H9 (cell line): ENCODE data around the gene KCNIP4. TPM values are rescaled to one million over a fixed set of nuclear protein-coding genes. Genes with fewer than 3 reads are reported as not detected.

Experiments
- DNase-seq: peaks from one replicate; pipeline ENCODE4 v3.0.0-alpha.2; 2017
- H2AFZ ChIP-seq: one replicate; pipeline ENCODE4 v1.6.1; 2013; ENCODE audit warnings: mild to moderate bottlenecking, low read length, control low read depth, moderate library complexity
- H2AK5ac ChIP-seq: 2 replicates; pipeline ENCODE4 v1.6.1; 2013; ENCODE audit warnings: low read length, control low read depth, mixed read lengths; ENCODE audit not compliant: insufficient read length
- H2BK120ac ChIP-seq: one replicate; pipeline ENCODE4 v1.6.1; 2013; ENCODE audit warnings: low read depth, mild to moderate bottlenecking, low read length, control low read depth, inconsistent platforms; ENCODE audit not compliant: poor library complexity, severe bottlenecking
- H2BK12ac ChIP-seq: 2 replicates; pipeline ENCODE4 v1.6.1; 2013; ENCODE audit warnings: low read length, control low read depth, mixed read lengths, low read depth; ENCODE audit not compliant: insufficient read length
- H2BK15ac ChIP-seq: 2 replicates; pipeline ENCODE4 v1.6.1; 2013; ENCODE audit warnings: low read depth, low read length, control low read depth
- H2BK20ac ChIP-seq: one replicate; pipeline ENCODE4 v1.6.1; 2013; ENCODE audit warnings: low read depth, mild to moderate bottlenecking, low read length, control low read depth, inconsistent platforms; ENCODE audit not compliant: poor library complexity, severe bottlenecking
- H2BK5ac ChIP-seq: 2 replicates; pipeline ENCODE4 v1.6.1; 2013; ENCODE audit warnings: low read length, control low read depth, mixed read lengths; ENCODE audit not compliant: insufficient read length
- H3K14ac ChIP-seq: 2 replicates; pipeline ENCODE4 v1.6.1; 2013; ENCODE audit warnings: low read length, control low read depth; ENCODE audit not compliant: insufficient read depth
- H3K18ac ChIP-seq: 2 replicates; pipeline ENCODE4 v1.6.1; 2013; ENCODE audit warnings: low read depth, mild to moderate bottlenecking, mixed read lengths, low read length, control low read depth; ENCODE audit not compliant: insufficient read length
- H3K23ac ChIP-seq: 2 replicates; pipeline ENCODE4 v1.6.1; 2013; ENCODE audit warnings: low read length, control low read depth, mixed read lengths, low read depth; ENCODE audit not compliant: insufficient read length
- H3K23me2 ChIP-seq: 2 replicates; pipeline ENCODE4 v1.6.1; 2013; ENCODE audit warnings: low read depth, mild to moderate bottlenecking, mixed read lengths, low read length, control low read depth; ENCODE audit not compliant: insufficient read length, poor library complexity, severe bottlenecking
- H3K27ac ChIP-seq: 2 replicates; pipeline ENCODE4 v1.5.1; 2013; ENCODE audit warnings: low read length, control low read depth, mixed read lengths, low read depth; ENCODE audit not compliant: insufficient read length
- H3K27me3 ChIP-seq: 2 replicates; pipeline ENCODE4 v1.6.1; 2013; ENCODE audit warnings: low read length, control low read depth, inconsistent platforms; ENCODE audit not compliant: insufficient read depth
- H3K4ac ChIP-seq: 2 replicates; pipeline ENCODE4 v1.6.1; 2013; ENCODE audit warnings: low read depth, mild to moderate bottlenecking, control low read depth, inconsistent platforms, low read length, moderate library complexity
- H3K4me1 ChIP-seq: 2 replicates; pipeline ENCODE4 v1.6.1; 2013; ENCODE audit warnings: low read length, control low read depth, inconsistent platforms; ENCODE audit not compliant: insufficient read depth
- H3K4me2 ChIP-seq: 2 replicates; pipeline ENCODE4 v1.6.1; 2013; ENCODE audit warnings: low read length, control low read depth, mixed read lengths; ENCODE audit not compliant: insufficient read length, insufficient read depth
- H3K56ac ChIP-seq: 2 replicates; pipeline ENCODE4 v1.6.1; 2013; ENCODE audit warnings: low read depth, mild to moderate bottlenecking, mixed read lengths, low read length, control low read depth; ENCODE audit not compliant: insufficient read length
- H3K79me1 ChIP-seq: 2 replicates; pipeline ENCODE4 v1.6.1; 2013; ENCODE audit warnings: low read depth, mild to moderate bottlenecking, moderate library complexity, low read length, control low read depth, inconsistent platforms; ENCODE audit not compliant: insufficient read depth, poor library complexity, severe bottlenecking
- H3K79me2 ChIP-seq: 2 replicates; pipeline ENCODE4 v1.6.1; 2013; ENCODE audit warnings: low read length, control low read depth, inconsistent platforms; ENCODE audit not compliant: insufficient read depth
- H3K9ac ChIP-seq: 2 replicates; pipeline ENCODE4 v1.6.1; 2013; ENCODE audit warnings: low read length, control low read depth, mixed read lengths; ENCODE audit not compliant: insufficient read length; ENCODE audit errors: extremely low read depth
- H3K9me3 ChIP-seq: one replicate; pipeline ENCODE4 v1.6.1; 2013; ENCODE audit warnings: low read depth, low read length, inconsistent platforms; ENCODE audit not compliant: control insufficient read depth
- H3T11ph ChIP-seq: one replicate; pipeline ENCODE4 v1.6.1; 2013; ENCODE audit warnings: mild to moderate bottlenecking, low read length, control low read depth, inconsistent platforms
- H4K20me1 ChIP-seq: one replicate; pipeline ENCODE4 v1.6.1; 2013; ENCODE audit not compliant: control insufficient read depth, insufficient read length, insufficient read depth
- H4K5ac ChIP-seq: 2 replicates; pipeline ENCODE4 v1.6.1; 2013; ENCODE audit warnings: low read depth, mild to moderate bottlenecking, mixed read lengths, low read length, control low read depth; ENCODE audit not compliant: insufficient read length
- H4K8ac ChIP-seq: replicated peaks from 2 replicates; pipeline ENCODE4 v1.6.1; 2013; ENCODE audit warnings: low read length, control low read depth, mixed read lengths, low read depth; ENCODE audit not compliant: insufficient read length
- H4K91ac ChIP-seq: 2 replicates; pipeline ENCODE4 v1.6.1; 2013; ENCODE audit warnings: low read depth, mild to moderate bottlenecking, moderate library complexity, mixed read lengths, low read length, control low read depth; ENCODE audit not compliant: insufficient read length
- H3K27ac Mint-ChIP-seq, 3 experiments: 2 replicates in 2 of 3; 3 replicates in 1 of 3; pipeline ENCODE4 v1.8.0; 2020 to 2021; ENCODE audit warnings: mixed read lengths in 3 of 3, mild to moderate bottlenecking in 1 of 3, moderate library complexity in 1 of 3
- H3K27me3 Mint-ChIP-seq: 2 replicates; pipeline ENCODE4 v1.8.0; 2021; ENCODE audit warnings: low read depth, mild to moderate bottlenecking, moderate library complexity, mixed read lengths
- H3K36me3 Mint-ChIP-seq, 3 experiments: 2 replicates in 2 of 3; 3 replicates in 1 of 3; pipeline ENCODE4 v1.8.0; 2020 to 2021; ENCODE audit warnings: low read depth in 3 of 3, mixed read lengths in 3 of 3; ENCODE audit not compliant: insufficient read depth in 1 of 3
- H3K4me1 Mint-ChIP-seq, 2 experiments: 2 replicates each; pipeline ENCODE4 v1.8.0; 2020; ENCODE audit warnings: mixed read lengths in 2 of 2
- H3K4me3 Mint-ChIP-seq, 2 experiments: 2 replicates in 1 of 2; 3 replicates in 1 of 2; pipeline ENCODE4 v1.8.0; 2020 to 2021; ENCODE audit warnings: mild to moderate bottlenecking in 2 of 2, mixed read lengths in 2 of 2, moderate library complexity in 1 of 2
- H3K9me3 Mint-ChIP-seq, 2 experiments: 2 replicates in 1 of 2; 3 replicates in 1 of 2; pipeline ENCODE4 v1.8.0; 2020; ENCODE audit warnings: mild to moderate bottlenecking in 2 of 2, mixed read lengths in 2 of 2, moderate library complexity in 1 of 2
- CTCF ChIP-seq: fragments of 200-600 bp; sonication (generic); conservative IDR thresholded peaks from 3 replicates; pipeline ENCODE4 v1.8.0; 2021; ENCODE audit warnings: antibody characterized with exemption, mild to moderate bottlenecking
- WGBS: extraction: QIAGEN DNeasy Blood & Tissue Kit; methylation state at CpG from one replicate; pipeline ENCODE4 v1.1.7; 2013; ENCODE audit warnings: missing lambda C conversion rate, low lambda C conversion rate, mixed read lengths; ENCODE audit not compliant: insufficient read length; ENCODE audit errors: extremely low coverage; 5-methylcytosine and 5-hydroxymethylcytosine counted together
- total RNA-seq: library from RNA; stranded (reverse); gene quantifications from 2 replicates; pipeline ENCODE4 v1.2.1, GENCODE V29; 2021

Gene KCNIP4
- total RNA-seq, 1 experiment from 2014 or later, result not detected

DNA sequence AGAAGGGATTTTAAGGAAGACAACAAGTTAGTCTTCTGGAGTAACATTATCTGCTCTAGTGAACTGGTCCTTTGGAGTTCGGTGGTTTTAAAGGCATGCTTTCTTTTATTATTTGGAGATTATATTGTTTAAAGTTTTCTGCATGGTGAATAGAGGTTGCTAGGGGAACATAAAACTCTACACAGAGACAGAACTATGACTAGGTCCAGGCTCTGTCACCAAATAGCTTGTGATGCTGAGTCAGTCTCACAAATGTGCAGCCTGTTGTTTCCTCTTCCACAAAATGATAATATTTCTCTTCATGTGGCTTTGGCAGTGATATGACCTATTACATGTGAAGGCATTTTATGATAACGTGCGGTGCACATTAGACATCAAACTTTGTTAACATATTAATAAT lies 1115.7 kb downstream of the KCNIP4 start:
- no peak overlapping the region for H3K4ac ChIP-seq
- no peak overlapping the region for H3K56ac ChIP-seq
- Mint-ChIP-seq H3K9me3 (no peaks in the 10 kb centered on the region), H3K27me3 (no peaks in the 10 kb centered on the region), H3K27ac (no peak overlapping the region), H3K4me1 (no peaks in the 10 kb centered on the region), H3K4me3 (no peak overlapping the region), H3K36me3 (no peaks in the 10 kb centered on the region)
- no peak overlapping the region for H3K27ac ChIP-seq
- no CpG with 5 or more reads among the region's 3 CpGs for WGBS
- H3K9me3 ChIP-seq, result no peaks in the 10 kb centered on the region
- H3K14ac ChIP-seq, result no peak overlapping the region
- no peaks in the 10 kb centered on the region for H3K4me1 ChIP-seq
- no peak overlapping the region for H3K4me2 ChIP-seq
- H2BK5ac ChIP-seq, result no peak overlapping the region
- H3T11ph ChIP-seq, result no peak overlapping the region
- H4K91ac ChIP-seq, result no peak overlapping the region
- H3K23me2 ChIP-seq, result no peaks in the 10 kb centered on the region
- no peak overlapping the region for H2BK20ac ChIP-seq
- H4K20me1 ChIP-seq, result no peaks in the 10 kb centered on the region
- no peak overlapping the region for H2BK120ac ChIP-seq
- H3K79me1 ChIP-seq, result no peaks in the 10 kb centered on the region
- no peak overlapping the region for H2AFZ ChIP-seq
- no peak overlapping the region for H3K18ac ChIP-seq
- no peak for TF ChIP-seq CTCF
- H4K5ac ChIP-seq, result no peak overlapping the region
- no peaks in the 10 kb centered on the region for H3K79me2 ChIP-seq
- H3K9ac ChIP-seq, result no peak overlapping the region
- H2BK12ac ChIP-seq, result no peak overlapping the region
- no peak overlapping the region for H2BK15ac ChIP-seq
- H3K23ac ChIP-seq, result no peak overlapping the region
- no peak overlapping the region for H4K8ac ChIP-seq
- H2AK5ac ChIP-seq, result no peak overlapping the region
- H3K27me3 ChIP-seq, result no peaks in the 10 kb centered on the region
- no peak for DNase-seq
